HepG2 (cell line): ENCODE data around the gene RAB20.

Experiments
- CREB1 ChIP-seq, 2 experiments: fragments of 450-650 bp in 1 of 2; IDR thresholded peaks; 2 replicates each; pipeline ENCODE4 v1.6.1; 2016 to 2017; ENCODE audit warnings: control low read depth in 1 of 2, mild to moderate bottlenecking in 1 of 2, missing compliant biosample characterization in 1 of 2, missing genetic modification characterization in 1 of 2
- MYC ChIP-seq: sonication (generic); formaldehyde crosslinking; IDR thresholded peaks from 2 replicates; pipeline ENCODE4 v1.9.0; 2021; ENCODE audit warnings: missing genetic modification reagents, borderline replicate concordance
- NFIB ChIP-seq: sonication (generic); formaldehyde crosslinking; IDR thresholded peaks from 2 replicates; pipeline ENCODE4 v1.9.0; 2021; ENCODE audit warnings: missing genetic modification reagents, mild to moderate bottlenecking, borderline replicate concordance
- STAT5B ChIP-seq: sonication (generic); formaldehyde crosslinking; IDR thresholded peaks from 2 replicates; pipeline ENCODE4 v1.4.0; 2020; ENCODE audit warnings: missing genetic modification reagents
- THYN1 ChIP-seq: sonication (generic); formaldehyde crosslinking; IDR thresholded peaks from 2 replicates; pipeline ENCODE4 v1.8.1; 2023; ENCODE audit warnings: low read depth, mild to moderate bottlenecking, moderate library complexity, missing genetic modification reagents, borderline replicate concordance
- ZBTB8A ChIP-seq: sonication (generic); formaldehyde crosslinking; IDR thresholded peaks from 2 replicates; pipeline ENCODE4 v1.4.0; 2020; ENCODE audit warnings: mild to moderate bottlenecking, low read depth, missing genetic modification reagents, borderline replicate concordance
- ZC3H4 ChIP-seq: sonication (generic); formaldehyde crosslinking; IDR thresholded peaks from 2 replicates; pipeline ENCODE4 v1.4.0; 2020; ENCODE audit warnings: missing genetic modification reagents, borderline replicate concordance
- TF ChIP-seq, protein P1 (sequence below): sonication (generic); formaldehyde crosslinking; IDR thresholded peaks from 2 replicates; pipeline ENCODE4 v1.5.0; 2020; ENCODE audit warnings: mild to moderate bottlenecking, missing genetic modification reagents, moderate library complexity

DNA sequence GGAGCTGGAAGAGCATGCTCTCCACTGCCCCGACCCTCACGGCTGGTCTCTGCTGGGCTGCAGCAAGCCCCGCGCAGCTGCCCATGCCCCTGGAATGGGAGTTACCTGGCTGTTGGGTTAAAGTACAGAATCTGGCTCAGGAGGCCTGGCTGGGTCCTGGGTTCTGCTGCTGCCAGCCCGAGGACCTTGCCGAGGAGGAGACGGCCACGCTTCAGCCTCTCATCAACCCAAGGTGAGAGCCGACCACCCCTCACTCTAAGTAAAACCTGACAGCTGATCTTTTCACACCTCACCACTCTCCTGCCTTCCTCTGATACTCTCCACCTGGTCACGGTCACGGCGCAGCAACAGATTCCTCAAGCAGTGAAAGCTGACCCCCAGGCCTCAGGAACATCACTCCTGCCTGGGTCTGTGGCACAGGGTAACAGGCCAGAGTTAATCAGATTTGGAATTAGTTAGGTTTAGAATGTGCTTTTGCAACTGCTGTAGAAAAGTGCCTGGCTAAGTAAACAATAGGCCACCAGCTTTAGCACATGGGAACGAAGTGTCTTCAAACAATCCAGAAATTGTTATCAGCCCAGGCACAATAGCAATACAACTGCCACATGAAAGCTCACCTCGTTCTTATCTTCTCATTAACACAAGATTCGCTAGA lies 20.5 kb downstream of the RAB20 start:
- TF ChIP-seq CREB1 (IDR thresholded peaks at IDR 0.05) (no peak), CREB1 (CRISPR knock-in tag; IDR thresholded peaks at IDR 0.05) (no peak), THYN1 (CRISPR knock-in tag) (no peak), MYC (CRISPR knock-in tag) (no peak), ZC3H4 (CRISPR knock-in tag) (no peak), NFIB (CRISPR knock-in tag) (no peak), ZBTB8A (CRISPR knock-in tag) (no peak), STAT5B (CRISPR knock-in tag) (no peak)
- TF ChIP-seq, protein P1, sequence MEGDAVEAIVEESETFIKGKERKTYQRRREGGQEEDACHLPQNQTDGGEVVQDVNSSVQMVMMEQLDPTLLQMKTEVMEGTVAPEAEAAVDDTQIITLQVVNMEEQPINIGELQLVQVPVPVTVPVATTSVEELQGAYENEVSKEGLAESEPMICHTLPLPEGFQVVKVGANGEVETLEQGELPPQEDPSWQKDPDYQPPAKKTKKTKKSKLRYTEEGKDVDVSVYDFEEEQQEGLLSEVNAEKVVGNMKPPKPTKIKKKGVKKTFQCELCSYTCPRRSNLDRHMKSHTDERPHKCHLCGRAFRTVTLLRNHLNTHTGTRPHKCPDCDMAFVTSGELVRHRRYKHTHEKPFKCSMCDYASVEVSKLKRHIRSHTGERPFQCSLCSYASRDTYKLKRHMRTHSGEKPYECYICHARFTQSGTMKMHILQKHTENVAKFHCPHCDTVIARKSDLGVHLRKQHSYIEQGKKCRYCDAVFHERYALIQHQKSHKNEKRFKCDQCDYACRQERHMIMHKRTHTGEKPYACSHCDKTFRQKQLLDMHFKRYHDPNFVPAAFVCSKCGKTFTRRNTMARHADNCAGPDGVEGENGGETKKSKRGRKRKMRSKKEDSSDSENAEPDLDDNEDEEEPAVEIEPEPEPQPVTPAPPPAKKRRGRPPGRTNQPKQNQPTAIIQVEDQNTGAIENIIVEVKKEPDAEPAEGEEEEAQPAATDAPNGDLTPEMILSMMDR (CRISPR knock-in tag), result no peak
